Lower leg skin (tissue), 3 donors: ENCODE measurements around the gene ADGRV1.

ENCODE experiments used
- POLR2A ChIP-seq, 2 donors: fragments of 450-650 bp; IDR thresholded peaks; one replicate each; pipeline ENCODE4 v1.6.1; 2016 to 2017; ENCODE audit warnings: antibody characterized with exemption in 2 of 2, mild to moderate bottlenecking in 1 of 2, moderate library complexity in 1 of 2
- TF ChIP-seq, protein P1 (sequence below), 3 donors: fragments of 450-650 bp; IDR thresholded peaks; one replicate each; pipeline ENCODE4 v1.5.1; 2016; ENCODE audit warnings: antibody characterized with exemption in 3 of 3, mild to moderate bottlenecking in 3 of 3, moderate library complexity in 2 of 3

DNA sequence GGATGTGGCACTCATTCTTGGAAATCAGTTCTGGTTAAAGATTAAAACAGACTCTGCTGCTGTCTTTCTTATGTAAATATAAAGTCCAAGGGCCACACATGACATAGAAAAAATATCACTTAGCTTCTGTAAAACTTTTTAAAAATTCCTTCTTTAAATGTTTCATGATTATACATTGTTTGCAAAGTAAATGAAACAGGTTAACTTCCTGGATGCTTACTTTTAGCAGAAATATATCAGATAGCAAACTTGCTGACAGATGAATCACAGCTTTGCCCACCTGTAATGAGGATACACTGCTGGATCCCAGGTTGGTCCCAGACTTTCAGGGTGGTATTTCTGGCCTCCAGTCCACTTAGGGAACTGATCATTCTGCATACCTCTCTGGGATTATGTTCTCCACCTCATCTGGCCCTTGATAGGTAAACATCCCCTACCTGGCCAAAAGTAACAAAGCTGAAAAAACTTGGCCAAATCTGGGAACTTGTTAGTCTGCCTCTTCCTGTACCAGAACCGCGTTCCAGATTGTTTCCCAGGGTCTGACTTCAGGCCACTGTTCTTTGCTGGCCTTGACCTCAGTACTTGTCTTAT is 340.5 kb downstream of the ADGRV1 start:
- TF ChIP-seq, protein P1, sequence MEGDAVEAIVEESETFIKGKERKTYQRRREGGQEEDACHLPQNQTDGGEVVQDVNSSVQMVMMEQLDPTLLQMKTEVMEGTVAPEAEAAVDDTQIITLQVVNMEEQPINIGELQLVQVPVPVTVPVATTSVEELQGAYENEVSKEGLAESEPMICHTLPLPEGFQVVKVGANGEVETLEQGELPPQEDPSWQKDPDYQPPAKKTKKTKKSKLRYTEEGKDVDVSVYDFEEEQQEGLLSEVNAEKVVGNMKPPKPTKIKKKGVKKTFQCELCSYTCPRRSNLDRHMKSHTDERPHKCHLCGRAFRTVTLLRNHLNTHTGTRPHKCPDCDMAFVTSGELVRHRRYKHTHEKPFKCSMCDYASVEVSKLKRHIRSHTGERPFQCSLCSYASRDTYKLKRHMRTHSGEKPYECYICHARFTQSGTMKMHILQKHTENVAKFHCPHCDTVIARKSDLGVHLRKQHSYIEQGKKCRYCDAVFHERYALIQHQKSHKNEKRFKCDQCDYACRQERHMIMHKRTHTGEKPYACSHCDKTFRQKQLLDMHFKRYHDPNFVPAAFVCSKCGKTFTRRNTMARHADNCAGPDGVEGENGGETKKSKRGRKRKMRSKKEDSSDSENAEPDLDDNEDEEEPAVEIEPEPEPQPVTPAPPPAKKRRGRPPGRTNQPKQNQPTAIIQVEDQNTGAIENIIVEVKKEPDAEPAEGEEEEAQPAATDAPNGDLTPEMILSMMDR (IDR thresholded peaks at IDR 0.05), result no peak
- TF ChIP-seq POLR2A (IDR thresholded peaks at IDR 0.05), result no peak
